Measurements from ENCODE around the gene MAZ. TPM values are rescaled to one million over a fixed set of nuclear protein-coding genes. Genes with fewer than 3 reads are reported as not detected.

The MAZ gene
- total RNA-seq, 1 experiment from 2014 or later = 254 TPM

- DNase-seq (ENCODE audit: low spot score) = no peak
Observed at GRCh38 chr16:29809850-29810698, 3.7 kb downstream of the MAZ start.

GRCh38 chr16:29810699-29811169, 4.4 kb downstream of the MAZ start:
- DNase-seq (ENCODE audit: low spot score) = no peak

- DNase-seq (ENCODE audit: low spot score) = peak; percentile 98
Observed at GRCh38 chr16:29811170-29811895, 5.0 kb downstream of the MAZ start.

DNA sequence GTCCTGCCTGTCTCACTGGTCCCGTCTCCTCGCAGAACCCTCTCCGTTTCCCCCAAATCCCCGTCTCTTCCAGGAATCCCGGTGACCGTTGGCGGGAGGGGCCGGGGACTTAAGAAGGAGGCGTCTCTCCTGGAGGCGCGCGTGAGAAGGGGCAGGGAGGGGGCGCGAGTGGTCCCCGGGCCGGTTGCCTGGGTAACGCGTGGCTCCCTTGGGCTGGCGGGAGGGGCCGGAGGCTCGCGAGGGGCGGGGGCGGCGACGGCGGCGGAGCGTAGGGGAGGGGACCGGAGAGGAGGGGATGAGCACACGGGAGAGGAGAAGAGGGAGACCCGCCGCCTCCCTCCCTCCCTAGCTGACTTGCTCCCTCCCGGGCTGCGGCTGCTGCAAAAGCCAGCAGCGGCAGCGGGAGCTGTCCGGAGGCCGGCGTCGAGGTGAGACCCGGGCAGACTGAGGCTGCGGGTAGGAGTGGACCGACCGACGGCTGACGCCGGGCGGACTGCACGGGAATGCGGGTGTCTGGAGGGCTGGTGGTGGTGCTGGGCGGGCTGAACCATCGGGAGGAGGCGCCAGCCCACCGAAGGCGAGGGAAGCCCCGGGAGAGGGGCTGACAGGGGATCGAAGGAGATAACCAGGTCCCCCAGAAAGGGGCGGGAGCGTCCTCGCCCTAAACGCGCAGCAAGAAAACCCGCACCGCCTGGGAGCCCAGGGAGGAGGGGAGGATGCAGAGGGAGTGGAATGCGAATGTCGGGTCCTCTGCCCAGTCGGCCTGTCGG, 5.8 kb downstream of the MAZ start, which contains the start of gene PRRT2:
PRRT2 (plus strand) TSS at position 298 of the 770 bp plus-strand sequence. CDS start 862 bp downstream, outside the sequence.
- no peak for DNase-seq (ENCODE audit: low spot score)

DNA sequence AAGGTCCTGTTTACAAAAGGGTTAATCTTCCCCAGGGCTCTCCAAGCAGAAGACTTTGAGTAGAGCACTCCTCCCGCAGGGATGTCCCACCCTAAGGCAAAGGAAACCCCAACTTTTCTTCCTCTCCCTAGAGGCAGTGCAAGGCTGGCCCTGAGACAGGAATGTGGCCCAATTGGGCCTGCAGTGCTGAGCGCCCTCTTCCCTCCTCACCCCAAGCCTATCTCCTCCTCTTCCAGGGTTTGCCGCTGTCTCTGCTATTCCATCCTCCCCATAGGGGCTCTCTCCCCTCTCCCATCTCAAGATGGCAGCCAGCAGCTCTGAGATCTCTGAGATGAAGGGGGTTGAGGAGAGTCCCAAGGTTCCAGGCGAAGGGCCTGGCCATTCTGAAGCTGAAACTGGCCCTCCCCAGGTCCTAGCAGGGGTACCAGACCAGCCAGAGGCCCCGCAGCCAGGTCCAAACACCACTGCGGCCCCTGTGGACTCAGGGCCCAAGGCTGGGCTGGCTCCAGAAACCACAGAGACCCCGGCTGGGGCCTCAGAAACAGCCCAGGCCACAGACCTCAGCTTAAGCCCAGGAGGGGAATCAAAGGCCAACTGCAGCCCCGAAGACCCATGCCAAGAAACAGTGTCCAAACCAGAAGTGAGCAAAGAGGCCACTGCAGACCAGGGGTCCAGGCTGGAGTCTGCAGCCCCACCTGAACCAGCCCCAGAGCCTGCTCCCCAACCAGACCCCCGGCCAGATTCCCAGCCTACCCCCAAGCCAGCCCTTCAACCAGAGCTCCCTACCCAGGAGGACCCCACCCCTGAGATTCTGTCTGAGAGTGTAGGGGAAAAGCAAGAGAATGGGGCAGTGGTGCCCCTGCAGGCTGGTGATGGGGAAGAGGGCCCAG, 6.7 kb downstream of the MAZ start:
- no peak for DNase-seq (ENCODE audit: low spot score)

DNA sequence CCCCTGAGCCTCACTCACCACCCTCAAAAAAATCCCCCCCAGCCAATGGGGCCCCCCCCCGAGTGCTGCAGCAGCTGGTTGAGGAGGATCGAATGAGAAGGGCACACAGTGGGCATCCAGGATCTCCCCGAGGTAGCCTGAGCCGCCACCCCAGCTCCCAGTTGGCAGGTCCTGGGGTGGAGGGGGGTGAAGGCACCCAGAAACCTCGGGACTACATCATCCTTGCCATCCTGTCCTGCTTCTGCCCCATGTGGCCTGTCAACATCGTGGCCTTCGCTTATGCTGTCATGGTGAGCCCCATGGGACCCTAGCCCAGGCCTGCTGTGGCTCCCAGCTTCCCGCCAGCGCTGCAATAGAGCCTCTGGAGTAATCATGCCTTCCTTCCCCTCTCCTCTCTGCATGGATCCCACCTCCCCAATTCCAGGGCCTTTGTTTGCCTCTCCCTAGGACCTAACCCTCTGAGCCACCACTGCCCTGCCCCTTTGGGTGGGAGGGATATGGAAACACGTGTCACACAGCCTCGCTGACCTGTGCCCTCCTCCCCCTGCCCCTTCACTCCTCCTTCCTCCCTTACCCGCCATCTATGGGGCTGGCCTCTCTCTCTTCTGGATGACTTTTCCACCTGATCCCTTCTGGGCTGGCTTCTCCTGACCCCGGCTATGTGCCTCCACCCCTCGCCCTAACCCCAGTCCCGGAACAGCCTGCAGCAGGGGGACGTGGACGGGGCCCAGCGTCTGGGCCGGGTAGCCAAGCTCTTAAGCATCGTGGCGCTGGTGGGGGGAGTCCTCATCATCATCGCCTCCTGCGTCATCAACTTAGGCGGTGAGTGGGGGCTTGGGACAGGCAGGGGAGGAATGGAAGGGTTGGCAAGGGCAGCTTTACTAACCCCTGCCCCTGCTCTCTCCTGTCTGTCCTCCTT, 7.6 kb downstream of the MAZ start:
- DNase-seq (ENCODE audit: low spot score) = no peak

GRCh38 chr16:29814592-29814991, 8.3 kb downstream of the MAZ start:
- DNase-seq (ENCODE audit: low spot score) = no peak

- DNase-seq (ENCODE audit: low spot score) = no peak
Observed at GRCh38 chr16:29815032-29815721, 8.8 kb downstream of the MAZ start.

DNA sequence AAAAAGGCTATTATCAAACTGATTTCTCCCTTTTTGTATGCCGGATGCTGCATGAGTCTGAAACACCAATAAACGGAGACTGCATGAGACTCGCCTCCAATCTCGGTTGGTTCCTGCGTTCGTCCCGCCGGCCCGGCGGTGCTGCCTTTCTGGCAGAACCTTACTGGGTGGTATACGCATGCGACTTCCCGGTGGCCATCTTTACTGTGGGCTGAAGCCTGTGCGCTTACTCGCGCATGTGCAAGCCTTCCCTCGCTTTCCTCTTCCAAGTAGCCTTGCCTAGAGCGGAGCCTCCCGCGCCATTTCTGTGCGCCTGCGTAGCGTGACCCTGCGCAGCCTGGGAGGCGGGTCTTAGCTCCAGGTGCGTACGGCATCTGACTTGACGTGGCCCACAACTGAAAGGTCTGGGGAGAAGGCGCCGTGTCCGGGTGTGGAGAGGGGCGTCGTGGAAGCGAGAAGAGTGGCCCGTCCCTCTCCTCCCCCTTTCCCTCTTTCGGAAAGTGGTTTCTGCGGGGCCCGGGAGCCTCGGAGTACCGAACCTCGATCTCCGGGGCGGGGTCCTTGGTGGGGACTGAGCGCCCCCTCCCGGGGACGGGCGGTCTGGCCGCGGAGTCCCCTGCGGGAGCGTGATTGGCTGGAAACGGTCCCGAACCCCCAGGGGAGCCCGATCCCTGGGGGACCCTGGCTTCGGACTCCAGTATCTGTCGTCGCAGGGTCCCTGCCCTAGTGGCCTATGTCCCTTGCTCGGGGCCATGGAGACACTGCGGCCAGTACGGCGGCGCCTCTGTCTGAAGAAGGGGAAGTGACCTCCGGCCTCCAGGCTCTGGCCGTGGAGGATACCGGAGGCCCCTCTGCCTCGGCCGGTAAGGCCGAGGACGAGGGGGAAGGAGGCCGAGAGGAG, 9.7 kb downstream of the MAZ start, which contains the start of gene PAGR1:
PAGR1 (plus strand) TSS at position 360 of the 901 bp plus-strand sequence; CDS start at position 734, 374 bp downstream.
- DNase-seq (ENCODE audit: low spot score) = peak; percentile 98

DNA sequence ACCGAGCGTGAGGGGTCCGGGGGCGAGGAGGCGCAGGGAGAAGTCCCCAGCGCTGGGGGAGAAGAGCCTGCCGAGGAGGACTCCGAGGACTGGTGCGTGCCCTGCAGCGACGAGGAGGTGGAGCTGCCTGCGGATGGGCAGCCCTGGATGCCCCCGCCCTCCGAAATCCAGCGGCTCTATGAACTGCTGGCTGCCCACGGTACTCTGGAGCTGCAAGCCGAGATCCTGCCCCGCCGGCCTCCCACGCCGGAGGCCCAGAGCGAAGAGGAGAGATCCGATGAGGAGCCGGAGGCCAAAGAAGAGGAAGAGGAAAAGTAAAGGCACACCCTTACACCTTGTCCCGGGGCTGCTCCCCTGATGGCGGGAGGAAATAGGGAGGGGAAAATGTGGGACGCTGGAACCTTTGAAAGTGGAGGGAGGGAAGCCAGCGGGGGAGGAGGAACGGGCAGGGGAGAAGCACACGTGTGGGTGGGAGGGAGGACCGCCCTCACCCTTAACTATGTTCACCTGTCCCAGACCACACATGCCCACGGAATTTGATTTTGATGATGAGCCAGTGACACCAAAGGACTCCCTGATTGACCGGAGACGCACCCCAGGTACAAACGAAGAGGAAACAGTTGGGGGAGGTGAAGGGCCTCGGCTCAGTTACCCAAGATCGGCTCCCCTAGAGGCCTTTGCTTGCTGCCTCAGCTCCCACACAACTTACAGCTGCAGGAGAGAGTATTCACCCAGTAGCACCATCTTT, 10.5 kb downstream of the MAZ start:
- DNase-seq (ENCODE audit: low spot score) = peak; percentile 69

GRCh38 chr16:29818082-29818481, 11.8 kb downstream of the MAZ start:
- no peak for DNase-seq (ENCODE audit: low spot score)

DNA sequence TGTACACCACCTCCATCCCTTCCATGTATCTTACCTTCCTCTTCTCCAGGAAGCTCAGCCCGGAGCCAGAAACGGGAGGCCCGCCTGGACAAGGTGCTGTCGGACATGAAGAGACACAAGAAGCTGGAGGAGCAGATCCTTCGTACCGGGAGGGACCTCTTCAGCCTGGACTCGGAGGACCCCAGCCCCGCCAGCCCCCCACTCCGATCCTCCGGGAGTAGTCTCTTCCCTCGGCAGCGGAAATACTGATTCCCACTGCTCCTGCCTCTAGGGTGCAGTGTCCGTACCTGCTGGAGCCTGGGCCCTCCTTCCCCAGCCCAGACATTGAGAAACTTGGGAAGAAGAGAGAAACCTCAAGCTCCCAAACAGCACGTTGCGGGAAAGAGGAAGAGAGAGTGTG, 13.2 kb downstream of the MAZ start:
- DNase-seq (ENCODE audit: low spot score) = no peak

DNA sequence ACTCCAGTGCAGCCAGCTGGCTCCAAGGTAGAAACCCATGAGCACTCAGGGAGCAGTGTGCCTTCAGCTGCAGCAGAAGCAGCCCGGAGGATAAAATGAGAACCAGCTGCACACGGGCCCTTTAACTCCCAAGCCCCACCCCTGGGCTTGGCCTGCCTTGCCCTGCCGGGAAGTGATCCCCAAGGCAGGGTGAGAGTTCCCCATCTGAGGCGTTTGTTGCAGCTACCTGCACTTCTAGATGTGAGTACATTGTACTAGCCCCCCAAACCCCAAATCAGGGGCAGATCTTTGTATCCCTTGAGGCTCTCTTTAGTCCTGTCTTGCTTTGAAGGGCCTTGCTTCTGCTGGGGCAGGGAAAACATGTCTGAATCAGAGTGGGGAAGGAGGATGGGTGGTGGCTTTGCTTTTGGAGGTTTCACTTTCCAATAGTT, 14.0 kb downstream of the MAZ start, which contains the start of gene MVP:
MVP (plus strand) TSS at position 192 of the 431 bp plus-strand sequence. CDS start 10,088 bp downstream, outside the sequence.
- DNase-seq (ENCODE audit: low spot score) = peak; percentile 62

DNA sequence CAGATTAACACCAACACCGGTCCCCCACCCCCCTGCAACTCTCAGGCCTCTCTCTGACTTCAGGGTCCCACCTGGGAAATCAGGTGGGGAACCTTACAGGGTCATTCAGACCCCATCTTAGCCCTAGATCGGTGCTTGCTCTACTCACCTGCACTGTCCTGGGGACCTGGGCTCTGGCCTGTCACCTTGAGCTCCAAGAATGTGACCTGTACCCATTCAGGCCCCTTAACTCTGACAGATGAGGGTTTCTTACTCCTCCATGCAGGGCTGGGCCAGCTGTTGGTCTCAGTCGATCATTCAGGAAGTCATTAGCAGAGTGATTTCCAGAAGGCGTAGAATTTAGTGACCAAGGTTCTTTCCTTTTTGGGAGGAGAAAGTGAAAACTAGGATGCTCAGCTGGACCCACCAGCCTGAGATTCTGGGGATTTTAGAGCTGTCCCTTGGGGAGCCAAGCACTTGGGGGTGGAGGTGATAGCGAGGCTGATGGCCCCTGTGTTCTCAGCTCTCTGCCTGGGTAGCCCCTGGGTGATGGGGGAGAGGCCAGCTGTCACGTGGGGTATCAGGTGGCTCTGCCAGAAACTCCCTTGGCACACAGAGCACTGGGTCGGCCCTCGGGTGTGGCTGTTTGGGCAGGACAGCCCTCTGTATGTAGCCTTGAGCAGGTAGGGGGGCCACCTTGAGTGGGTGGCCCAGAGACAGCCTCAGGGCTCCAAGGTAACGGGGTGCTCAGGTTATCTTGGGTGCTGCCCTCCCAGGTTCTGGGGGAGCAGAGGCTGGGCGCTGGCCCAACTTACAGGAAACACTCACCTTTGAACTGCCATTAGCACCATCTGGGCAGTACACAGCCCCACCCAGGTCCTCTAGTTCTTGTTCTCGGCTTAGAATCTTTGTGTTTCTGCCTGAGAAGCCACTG, 14.7 kb downstream of the MAZ start:
- peak; percentile 69 for DNase-seq (ENCODE audit: low spot score)

- peak; percentile 79 for DNase-seq (ENCODE audit: low spot score)
Observed at GRCh38 chr16:29821643-29822115, 15.3 kb downstream of the MAZ start.
